HG02973 (cell line): ENCODE results near the gene NUCB2.
"Not testable (repeated sequence)": the region's sequence is repeated elsewhere in the genome, so short reads cannot be mapped to it uniquely, and the experiment has no call there.

ENCODE experiments used
- ATAC-seq: cut with Tn5 transposase; IDR thresholded peaks from one replicate; pipeline ENCODE4 v1.9.1; 2021; ENCODE audit warnings: moderate library complexity; ENCODE audit not compliant: unreplicated experiment

Gene NUCB2

GRCh38 chr11:17276236-17277023 lies at the start of gene NUCB2:
Gene NUCB2, plus strand, starts transcription at chr11:17276739. Its CDS starts 18,585 bp downstream, at chr11:17295324.
- peak; percentile 97 for ATAC-seq

GRCh38 chr11:17228186-17228925 lies 48.2 kb upstream of the NUCB2 start:
- ATAC-seq, result not testable (repeated sequence)

- ATAC-seq, result no peak
Observed at GRCh38 chr11:17229481-17230152, 46.9 kb upstream of the NUCB2 start.

GRCh38 chr11:17230867-17231851 lies 45.4 kb upstream of the NUCB2 start:
- ATAC-seq, result peak; percentile 95

- no peak for ATAC-seq
Observed at GRCh38 chr11:17233101-17233500, 43.4 kb upstream of the NUCB2 start.

- ATAC-seq, result no peak
Observed at GRCh38 chr11:17238377-17238776, 38.2 kb upstream of the NUCB2 start.

- not testable (repeated sequence) for ATAC-seq
Observed at GRCh38 chr11:17239927-17240326, 36.6 kb upstream of the NUCB2 start.

GRCh38 chr11:17240780-17241179 lies 35.8 kb upstream of the NUCB2 start:
- ATAC-seq, result no peak

- ATAC-seq, result not testable (repeated sequence)
Observed at GRCh38 chr11:17242954-17243353, 33.6 kb upstream of the NUCB2 start.

GRCh38 chr11:17244046-17244445 lies 32.5 kb upstream of the NUCB2 start:
- ATAC-seq, result peak; percentile 93

GRCh38 chr11:17250561-17251350 lies 25.8 kb upstream of the NUCB2 start:
- ATAC-seq, result no peak

GRCh38 chr11:17252704-17253103 lies 23.8 kb upstream of the NUCB2 start:
- no peak for ATAC-seq

GRCh38 chr11:17256512-17256911 lies 20.0 kb upstream of the NUCB2 start:
- no peak for ATAC-seq

- ATAC-seq, result no peak
Observed at GRCh38 chr11:17257196-17257595, 19.3 kb upstream of the NUCB2 start.

GRCh38 chr11:17258670-17259069 lies 17.9 kb upstream of the NUCB2 start:
- ATAC-seq, result no peak

GRCh38 chr11:17259519-17259918 lies 17.0 kb upstream of the NUCB2 start:
- no peak for ATAC-seq

- no peak for ATAC-seq
Observed at GRCh38 chr11:17260020-17260419, 16.5 kb upstream of the NUCB2 start.

- no peak for ATAC-seq
Observed at GRCh38 chr11:17263769-17264168, 12.8 kb upstream of the NUCB2 start.

- no peak for ATAC-seq
Observed at GRCh38 chr11:17266781-17267180, 9.8 kb upstream of the NUCB2 start.

GRCh38 chr11:17267576-17267975 lies 9.0 kb upstream of the NUCB2 start:
- no peak for ATAC-seq
